22Rv1 (cell line): ENCODE measurements around the gene MYCBP2.

Source experiments
- ZFX ChIP-seq: fragments of 450-650 bp; IDR thresholded peaks from 2 replicates; pipeline ENCODE4 v1.6.1; 2017; ENCODE audit warnings: antibody characterized with exemption, borderline replicate concordance
- TF ChIP-seq, protein P1 (sequence below): fragments of 450-650 bp; IDR thresholded peaks from 2 replicates; pipeline ENCODE4 v1.5.1; 2017; ENCODE audit warnings: mild to moderate bottlenecking

DNA sequence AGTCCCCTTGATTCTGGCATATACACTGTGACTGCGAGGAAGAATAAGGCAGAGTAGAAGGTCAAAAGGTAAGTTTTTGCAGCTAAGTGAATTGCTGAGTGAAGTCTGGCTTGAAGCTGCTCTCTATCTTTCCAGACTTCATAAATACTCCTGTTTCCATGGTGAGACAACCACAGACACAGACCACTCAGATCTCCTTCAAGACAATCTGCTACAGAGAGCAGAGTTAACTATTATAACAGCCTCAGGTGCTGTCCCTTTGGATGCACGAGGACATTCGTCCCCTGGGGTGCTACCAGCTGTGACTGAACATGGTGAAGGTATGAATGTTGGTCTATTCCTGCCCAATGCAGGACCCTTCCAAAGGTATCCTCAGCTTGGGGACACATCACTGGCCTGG, 104.0 kb downstream of the MYCBP2 start:
- TF ChIP-seq, protein P1, sequence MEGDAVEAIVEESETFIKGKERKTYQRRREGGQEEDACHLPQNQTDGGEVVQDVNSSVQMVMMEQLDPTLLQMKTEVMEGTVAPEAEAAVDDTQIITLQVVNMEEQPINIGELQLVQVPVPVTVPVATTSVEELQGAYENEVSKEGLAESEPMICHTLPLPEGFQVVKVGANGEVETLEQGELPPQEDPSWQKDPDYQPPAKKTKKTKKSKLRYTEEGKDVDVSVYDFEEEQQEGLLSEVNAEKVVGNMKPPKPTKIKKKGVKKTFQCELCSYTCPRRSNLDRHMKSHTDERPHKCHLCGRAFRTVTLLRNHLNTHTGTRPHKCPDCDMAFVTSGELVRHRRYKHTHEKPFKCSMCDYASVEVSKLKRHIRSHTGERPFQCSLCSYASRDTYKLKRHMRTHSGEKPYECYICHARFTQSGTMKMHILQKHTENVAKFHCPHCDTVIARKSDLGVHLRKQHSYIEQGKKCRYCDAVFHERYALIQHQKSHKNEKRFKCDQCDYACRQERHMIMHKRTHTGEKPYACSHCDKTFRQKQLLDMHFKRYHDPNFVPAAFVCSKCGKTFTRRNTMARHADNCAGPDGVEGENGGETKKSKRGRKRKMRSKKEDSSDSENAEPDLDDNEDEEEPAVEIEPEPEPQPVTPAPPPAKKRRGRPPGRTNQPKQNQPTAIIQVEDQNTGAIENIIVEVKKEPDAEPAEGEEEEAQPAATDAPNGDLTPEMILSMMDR, result no peak
- TF ChIP-seq ZFX, result no peak
